SK-N-SH (cell line): ENCODE measurements around the gene TMPRSS11A. TPM values are rescaled to one million over a fixed set of nuclear protein-coding genes. Genes with fewer than 3 reads are reported as not detected.

ENCODE experiments used
- CTCF ChIA-PET: fragments of 300-600, 350-600 bp; formaldehyde crosslinking; extraction: SDS; loops from one replicate; lab custom pipeline; 2021; lab: Yijun Ruan, JAX
- POLR2A ChIA-PET: fragments of 350-600 bp; sonication (Branson Sonifier 250); formaldehyde crosslinking; extraction: SDS; loops from one replicate; lab custom pipeline; 2020; ENCODE audit warnings: antibody characterized with exemption, inconsistent platforms; lab: Yijun Ruan, JAX
- DNase-seq: peaks from one replicate; pipeline ENCODE4 v3.0.0; 2012
- H2AFZ ChIP-seq: fragments of 200-600 bp; sonication (generic); 2 replicates; pipeline ENCODE4 v1.8.1; 2016; ENCODE audit warnings: antibody characterized with exemption, mild to moderate bottlenecking, low read depth
- H3F3A ChIP-seq: fragments of 200-600 bp; sonication (generic); replicated peaks from 2 replicates; pipeline ENCODE3; 2016; ENCODE audit warnings: antibody characterized with exemption, mild to moderate bottlenecking; ENCODE audit not compliant: insufficient read depth
- H3K27ac ChIP-seq, 2 experiments: fragments of 200-500 bp in 1 of 2; fragments of 200-600 bp in 1 of 2; sonication (Bioruptor generic) in 1 of 2; sonication (generic), shearing (Covaris generic) in 1 of 2; 2 replicates each; pipeline versions ENCODE4 v1.5.1 to v1.6.1; 2014 to 2016; ENCODE audit warnings: low read depth in 2 of 2, inconsistent platforms in 1 of 2, low read length in 1 of 2, mild to moderate bottlenecking in 1 of 2, mixed read lengths in 1 of 2
- H3K27me3 ChIP-seq: fragments of 200-600 bp; sonication (generic), shearing (Covaris generic); 2 replicates; pipeline ENCODE4 v1.6.1; 2016; ENCODE audit warnings: mixed run types; ENCODE audit not compliant: insufficient read depth
- H3K36me3 ChIP-seq, 2 experiments: fragments of 200-500 bp in 1 of 2; fragments of 200-600 bp in 1 of 2; sonication (Bioruptor generic) in 1 of 2; sonication (generic) in 1 of 2; replicated peaks in 1 of 2; 2 replicates each; pipeline versions ENCODE3 to v1.5.1; 2014 to 2016; ENCODE audit warnings: low read length in 1 of 2, mild to moderate bottlenecking in 1 of 2; ENCODE audit not compliant: insufficient read depth in 2 of 2, control insufficient read depth in 1 of 2
- H3K4me1 ChIP-seq, 2 experiments: fragments of 200-500 bp in 1 of 2; fragments of 200-600 bp in 1 of 2; sonication (Bioruptor generic) in 1 of 2; sonication (generic), shearing (Covaris generic) in 1 of 2; 2 replicates each; pipeline versions ENCODE4 v1.5.1 to v1.6.1; 2014 to 2016; ENCODE audit warnings: low read depth in 1 of 2, low read length in 1 of 2, mixed run types in 1 of 2; ENCODE audit not compliant: insufficient read depth in 2 of 2, control insufficient read depth in 1 of 2
- H3K4me2 ChIP-seq: fragments of 200-600 bp; sonication (generic), shearing (Covaris generic); 2 replicates; pipeline ENCODE4 v1.6.1; 2017; ENCODE audit warnings: mixed run types
- H3K4me3 ChIP-seq, 2 experiments: fragments of 200-500 bp in 1 of 2; fragments of 200-600 bp in 1 of 2; sonication (Bioruptor generic) in 1 of 2; sonication (generic), shearing (Covaris generic) in 1 of 2; 2 replicates each; pipeline versions ENCODE4 v1.5.1 to v1.8.1; 2014 to 2016; ENCODE audit warnings: low read depth in 2 of 2, inconsistent platforms in 1 of 2, low read length in 1 of 2, mild to moderate bottlenecking in 1 of 2, mixed read lengths in 1 of 2, moderate library complexity in 1 of 2
- H3K79me2 ChIP-seq: fragments of 200-600 bp; sonication (generic); 2 replicates; pipeline ENCODE4 v1.8.1; 2017; ENCODE audit warnings: mild to moderate bottlenecking; ENCODE audit not compliant: insufficient read depth
- H3K9ac ChIP-seq: fragments of 200-600 bp; sonication (generic); 2 replicates; pipeline ENCODE4 v1.6.1; 2017; ENCODE audit warnings: mixed run types
- H3K9me2 ChIP-seq: fragments of 200-600 bp; sonication (generic); 2 replicates; pipeline ENCODE4 v1.6.1; 2017; ENCODE audit warnings: mixed run types
- H3K9me3 ChIP-seq: fragments of 200-600 bp; sonication (generic); 2 replicates; pipeline ENCODE4 v1.6.1; 2017; ENCODE audit warnings: mixed run types, mild to moderate bottlenecking, moderate library complexity
- H4K20me1 ChIP-seq: fragments of 200-600 bp; sonication (generic); 2 replicates; pipeline ENCODE4 v1.6.1; 2017; ENCODE audit warnings: mild to moderate bottlenecking, mixed run types; ENCODE audit not compliant: insufficient read depth
- ELF1 ChIP-seq: IDR thresholded peaks from 2 replicates; pipeline ENCODE4 v1.4.0; 2012
- FOXJ3 ChIP-seq: sonication (generic); formaldehyde crosslinking; IDR thresholded peaks from 2 replicates; pipeline ENCODE4 v1.5.1; 2020; ENCODE audit warnings: mild to moderate bottlenecking, missing genetic modification reagents
- GATA2 ChIP-seq: sonication (generic); formaldehyde crosslinking; IDR thresholded peaks from 2 replicates; pipeline ENCODE4 v1.5.0; 2020; ENCODE audit warnings: mild to moderate bottlenecking, missing genetic modification reagents
- MXI1 ChIP-seq: IDR thresholded peaks from 2 replicates; pipeline ENCODE4 v1.6.1; 2012; ENCODE audit warnings: mild to moderate bottlenecking, low read depth, low read length, improper control_type of control experiment
- NFIC ChIP-seq: IDR thresholded peaks from 2 replicates; pipeline ENCODE4 v1.4.0; 2012; ENCODE audit warnings: borderline replicate concordance
- REST ChIP-seq: IDR thresholded peaks from 2 replicates; pipeline ENCODE4 v1.6.1; 2012; ENCODE audit warnings: mild to moderate bottlenecking, low read depth, low read length, moderate library complexity
- RXRA ChIP-seq: IDR thresholded peaks from 2 replicates; pipeline ENCODE4 v1.4.0; 2012; ENCODE audit warnings: low read depth, mild to moderate bottlenecking, borderline replicate concordance
- USF2 ChIP-seq: fragments of 150-350 bp; IDR thresholded peaks from 2 replicates; pipeline ENCODE4 v1.6.1; 2017; ENCODE audit warnings: antibody characterized with exemption, low read length, low read depth, borderline replicate concordance
- WGBS: methylation state at CpG from one replicate; pipeline ENCODE4 v1.1.6; 2017; ENCODE audit warnings: low lambda C conversion rate; 5-methylcytosine and 5-hydroxymethylcytosine counted together
- polyA plus RNA-seq, 3 experiments: library from polyadenylated mRNA; depleted of rRNA; stranded (reverse); fragments of >200 nt; gene quantifications; 2 replicates each; pipeline ENCODE4 v1.2.3, GENCODE V29; 2012

The TMPRSS11A gene
- polyA plus RNA-seq, 1 of the 3 experiments (the other 2 are of a cell fraction), result not detected

GRCh38 chr4:67996127-67996526, 32.8 kb upstream of the TMPRSS11A start (continued):
- TF ChIP-seq FOXJ3, result no peak
- TF ChIP-seq NFIC, result no peak
- no peak for TF ChIP-seq USF2

DNA sequence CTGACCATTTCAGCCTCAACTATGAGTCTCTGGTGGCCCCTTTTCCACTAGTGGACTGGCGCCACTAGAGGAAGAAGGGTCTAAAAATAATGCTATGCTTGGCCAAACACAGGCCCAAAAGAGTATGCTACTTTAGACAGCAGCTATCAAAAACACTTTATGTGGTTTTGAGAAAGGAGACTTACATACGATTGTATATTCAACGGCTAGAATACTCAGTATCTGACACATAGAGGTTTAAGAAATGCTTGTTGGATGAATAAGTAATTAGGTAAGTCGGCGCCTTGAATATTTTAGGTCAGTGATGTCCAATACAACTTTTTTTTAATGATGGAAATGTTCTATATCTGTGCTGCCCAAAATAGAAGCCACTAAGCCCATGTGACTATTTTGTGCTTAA, 25.7 kb upstream of the TMPRSS11A start:
- Histone ChIP-seq H3K4me1 (no peaks in the 10 kb centered on the region), H3K9ac (no peak overlapping the region), H3K4me2 (no peak overlapping the region), H4K20me1 (no peaks in the 10 kb centered on the region), H3K4me3 (no peak overlapping the region), H2AFZ (no peak overlapping the region), H3K79me2 (no peaks in the 10 kb centered on the region), H3K9me3 (no peaks in the 10 kb centered on the region), H3K36me3 (no peaks in the 10 kb centered on the region), H3K9me2 (no peaks in the 10 kb centered on the region), H3F3A (peaks cover 4% of the 10 kb centered on the region), H3K27me3 (no peaks in the 10 kb centered on the region; the same call in 1 of the 2 replicates), H3K27ac (peak overlapping the region in 1 of 2 experiments; percentile 20; a peak in 1 of 4 replicates)
- POLR2A ChIA-PET, result no interaction called here
- CTCF ChIA-PET, result interaction anchor here (0.6 to 4.2 kb wide), 3 partner anchors 22 to 188 kb away, joined by 3 to 20 read pairs (median 4); no protein-coding TSS in a partner anchor
- WGBS, result 7% methylated on average over 5 of the region's 5 CpGs
- DNase-seq, result no peak
- TF ChIP-seq NFIC (no peak), MXI1 (no peak), FOXJ3 (no peak), GATA2 (CRISPR knock-in tag) (no peak)

DNA sequence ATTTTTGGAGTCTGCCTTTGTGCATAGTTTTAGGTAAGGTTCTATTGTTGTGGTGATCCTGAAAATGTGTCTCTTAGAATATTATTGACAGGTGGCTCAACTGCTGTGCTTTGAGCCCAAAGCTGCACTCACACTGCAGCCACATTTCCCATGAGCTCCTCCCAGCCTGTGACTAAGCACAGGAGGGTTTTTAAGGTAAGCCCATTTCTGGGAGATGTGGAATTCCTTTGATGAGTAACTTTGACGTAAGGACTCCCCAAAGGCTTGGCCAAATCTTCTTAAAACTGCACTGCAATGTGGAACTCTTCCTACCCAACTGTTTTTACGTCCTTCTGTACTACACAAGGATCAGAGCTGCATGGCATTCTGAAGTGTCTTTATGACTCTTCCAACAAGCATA, 20.0 kb upstream of the TMPRSS11A start:
- Histone ChIP-seq H3K4me3 (no peak overlapping the region), H3F3A (no peaks in the 10 kb centered on the region), H3K79me2 (no peaks in the 10 kb centered on the region), H3K9ac (no peak overlapping the region), H3K4me1 (no peaks in the 10 kb centered on the region), H3K4me2 (no peak overlapping the region), H3K36me3 (no peaks in the 10 kb centered on the region), H3K27ac (no peak overlapping the region), H3K9me3 (no peaks in the 10 kb centered on the region), H2AFZ (no peak overlapping the region), H3K9me2 (no peaks in the 10 kb centered on the region)
- no peak for DNase-seq
- 9% methylated on average over 2 of the region's 2 CpGs for WGBS
- ChIA-PET POLR2A (no interaction called here), CTCF (interaction anchor here (2.5 kb wide), 1 partner anchor 193 kb away, joined by 11 read pairs; no protein-coding TSS in a partner anchor)
- no peak for TF ChIP-seq USF2
- TF ChIP-seq ELF1, result no peak
- no peak for TF ChIP-seq REST
- TF ChIP-seq RXRA, result no peak
- TF ChIP-seq, all 33 proteins: peak for 0
- no peaks in the 10 kb centered on the region for H4K20me1 ChIP-seq
- H3K27me3 ChIP-seq, result peaks cover 10% of the 10 kb centered on the region; the same call in 1 of the 2 replicates
